KBM-7 (cell line): ENCODE measurements around the gene AJAP1.
"Not testable (repeated sequence)": the region's sequence is repeated elsewhere in the genome, so short reads cannot be mapped to it uniquely, and the experiment has no call there.

Experiments
- DNase-seq: peaks from one replicate; pipeline ENCODE4 v3.0.0-alpha.2; 2015
- in situ Hi-C: fragments of 300-500 bp; cut with MboI; formaldehyde crosslinking; loops from 2 replicates; pipeline ENCODE4 v1.14.3; 2020; ENCODE audit warnings: low sequenced_read_pairs, low pct_unique_long_range_greater_than_20kb, mixed read lengths

AJAP1 gene

GRCh38 chr1:4653796-4654725 is at the start of gene AJAP1:
AJAP1 (plus strand) TSS chr1:4654609; CDS start chr1:4655426, 817 bp downstream.
- DNase-seq, result no peak
- in situ Hi-C loops, result no loop called here

GRCh38 chr1:4605158-4605557 is 49.3 kb upstream of the AJAP1 start:
- in situ Hi-C loops, result no loop called here
- no peak for DNase-seq

GRCh38 chr1:4611563-4612341 is 42.7 kb upstream of the AJAP1 start:
- no peak for DNase-seq
- in situ Hi-C loops, result no loop called here

- no peak for DNase-seq
- in situ Hi-C loops, result no loop called here
Measured at GRCh38 chr1:4612991-4613390, 41.4 kb upstream of the AJAP1 start.

- DNase-seq, result no peak
- in situ Hi-C loops, result no loop called here
Measured at GRCh38 chr1:4613606-4614370, 40.6 kb upstream of the AJAP1 start.

- in situ Hi-C loops, result no loop called here
- DNase-seq, result no peak
Measured at GRCh38 chr1:4614371-4615137, 39.9 kb upstream of the AJAP1 start.

- in situ Hi-C loops, result no loop called here
- DNase-seq, result no peak
Measured at GRCh38 chr1:4615138-4615470, 39.3 kb upstream of the AJAP1 start.

- in situ Hi-C loops, result no loop called here
- DNase-seq, result no peak
Measured at GRCh38 chr1:4615501-4615900, 38.9 kb upstream of the AJAP1 start.

- in situ Hi-C loops, result no loop called here
Measured at GRCh38 chr1:4616831-4617465, 37.5 kb upstream of the AJAP1 start.

GRCh38 chr1:4617506-4617905 is 36.9 kb upstream of the AJAP1 start:
- in situ Hi-C loops, result no loop called here
- no peak for DNase-seq

More at GRCh38 chr1:4616831-4617465, 37.5 kb upstream of the AJAP1 start:
- DNase-seq, result no peak

- in situ Hi-C loops, DNase-seq: not testable (repeated sequence)
Measured at GRCh38 chr1:4618827-4619226, 35.6 kb upstream of the AJAP1 start.

- in situ Hi-C loops, result no loop called here
Measured at GRCh38 chr1:4621646-4622045, 32.8 kb upstream of the AJAP1 start.

GRCh38 chr1:4622821-4623220 is 31.6 kb upstream of the AJAP1 start:
- DNase-seq, result no peak
- in situ Hi-C loops, result no loop called here

More at GRCh38 chr1:4621646-4622045, 32.8 kb upstream of the AJAP1 start:
- no peak for DNase-seq

GRCh38 chr1:4624141-4624715 is 30.2 kb upstream of the AJAP1 start:
- no peak for DNase-seq
- in situ Hi-C loops, result no loop called here

- DNase-seq, result no peak
- in situ Hi-C loops, result no loop called here
Measured at GRCh38 chr1:4624801-4625200, 29.6 kb upstream of the AJAP1 start.

GRCh38 chr1:4626061-4626460 is 28.3 kb upstream of the AJAP1 start:
- DNase-seq, result no peak
- in situ Hi-C loops, result no loop called here

- in situ Hi-C loops, result no loop called here
- no peak for DNase-seq
Measured at GRCh38 chr1:4626560-4627319, 27.7 kb upstream of the AJAP1 start.
